ENCODE measurements around the gene BICD2. TPM values are rescaled to one million over a fixed set of nuclear protein-coding genes. Genes with fewer than 3 reads are reported as not detected.
A peak's percentile ranks its signal among the peaks of the same experiment; 100 is the strongest.

BICD2 gene
- polyA plus RNA-seq, 3 donors, result 27.0 to 32.7 (median 29.8) TPM

GRCh38 chr9:92720807-92721535 lies 43.7 kb downstream of the BICD2 start:
- no peak for DNase-seq (ENCODE audit: extremely low read depth in 1 of 11, low read depth in 9 of 11, low spot score in 4 of 11)

- no peak for DNase-seq (ENCODE audit: extremely low read depth in 1 of 11, low read depth in 9 of 11, low spot score in 4 of 11)
Observed at GRCh38 chr9:92720209-92720765, 44.3 kb downstream of the BICD2 start.

GRCh38 chr9:92719028-92719647 lies 45.5 kb downstream of the BICD2 start:
- DNase-seq (ENCODE audit: extremely low read depth in 1 of 11, low read depth in 9 of 11, low spot score in 4 of 11), result no peak

- no peak for DNase-seq (ENCODE audit: extremely low read depth in 1 of 11, low read depth in 9 of 11, low spot score in 4 of 11)
Observed at GRCh38 chr9:92718086-92719001, 46.3 kb downstream of the BICD2 start.

- no peak for DNase-seq (ENCODE audit: extremely low read depth in 1 of 11, low read depth in 9 of 11, low spot score in 4 of 11)
Observed at GRCh38 chr9:92717201-92718085, 47.2 kb downstream of the BICD2 start.

- DNase-seq (ENCODE audit: extremely low read depth in 1 of 11, low read depth in 9 of 11, low spot score in 4 of 11), result peak; percentile 10 to 51 (median 29)
Observed at GRCh38 chr9:92716557-92716956, 48.1 kb downstream of the BICD2 start.

GRCh38 chr9:92715488-92716231 lies 49.0 kb downstream of the BICD2 start:
- no peak for DNase-seq (ENCODE audit: extremely low read depth in 1 of 11, low read depth in 9 of 11, low spot score in 4 of 11)

GRCh38 chr9:92714787-92715487 lies 49.7 kb downstream of the BICD2 start:
- DNase-seq (ENCODE audit: extremely low read depth in 1 of 11, low read depth in 9 of 11, low spot score in 4 of 11), result no peak

GRCh38 chr9:92714016-92714415 lies 50.6 kb downstream of the BICD2 start:
- DNase-seq (ENCODE audit: extremely low read depth in 1 of 11, low read depth in 9 of 11, low spot score in 4 of 11), result no peak

- no peak for DNase-seq (ENCODE audit: extremely low read depth in 1 of 11, low read depth in 9 of 11, low spot score in 4 of 11)
Observed at GRCh38 chr9:92713528-92713927, 51.1 kb downstream of the BICD2 start.

GRCh38 chr9:92712767-92713166 lies 51.9 kb downstream of the BICD2 start:
- no peak for DNase-seq (ENCODE audit: extremely low read depth in 1 of 11, low read depth in 9 of 11, low spot score in 4 of 11)

GRCh38 chr9:92711844-92712243 lies 52.8 kb downstream of the BICD2 start:
- no peak for DNase-seq (ENCODE audit: extremely low read depth in 1 of 11, low read depth in 9 of 11, low spot score in 4 of 11)

- DNase-seq (ENCODE audit: extremely low read depth in 1 of 11, low read depth in 9 of 11, low spot score in 4 of 11), result no peak
Observed at GRCh38 chr9:92711146-92711545, 53.5 kb downstream of the BICD2 start.

GRCh38 chr9:92710368-92710767 lies 54.3 kb downstream of the BICD2 start:
- DNase-seq (ENCODE audit: extremely low read depth in 1 of 11, low read depth in 9 of 11, low spot score in 4 of 11), result no peak

- DNase-seq (ENCODE audit: extremely low read depth in 1 of 11, low read depth in 9 of 11, low spot score in 4 of 11), result no peak
Observed at GRCh38 chr9:92709954-92710353, 54.7 kb downstream of the BICD2 start.

GRCh38 chr9:92709240-92709639 lies 55.4 kb downstream of the BICD2 start:
- no peak for DNase-seq (ENCODE audit: extremely low read depth in 1 of 11, low read depth in 9 of 11, low spot score in 4 of 11)

GRCh38 chr9:92707530-92707929 lies 57.1 kb downstream of the BICD2 start:
- DNase-seq (ENCODE audit: extremely low read depth in 1 of 11, low read depth in 9 of 11, low spot score in 4 of 11), result no peak

All from renal cortex interstitium (tissue), 11 donors.